PC-3 (cell line): ENCODE measurements around the gene TMEM256. TPM values are rescaled to one million over a fixed set of nuclear protein-coding genes. Genes with fewer than 3 reads are reported as not detected.

ENCODE experiments used
- ATAC-seq: fragments of 200-7000 bp; cut with Tn5 transposase; 2 replicates; pipeline ENCODE4 v1.9.1; 2020; ENCODE audit warnings: mild to moderate bottlenecking, moderate library complexity
- BruUV-seq: library from RNA; stranded (reverse); fragments of 400-500 nt; replicated peaks from 2 replicates; lab custom pipeline; 2021; lab: Mats Ljungman, UMichigan
- CTCF ChIA-PET: fragments of 300-600 bp; sonication (Branson Sonifier 250); formaldehyde crosslinking; loops from one replicate; lab custom pipeline; 2022; ENCODE audit warnings: antibody characterized with exemption; lab: Charles Lee
- POLR2A ChIA-PET: fragments of 300-600 bp; sonication (Branson Sonifier 250); formaldehyde crosslinking; loops from one replicate; lab custom pipeline; 2022; ENCODE audit warnings: antibody characterized with exemption; ENCODE audit not compliant: unreplicated experiment; lab: Charles Lee
- DNase-seq: peaks from one replicate; pipeline ENCODE4 v3.0.0-alpha.2; 2015
- H2AFZ ChIP-seq: fragments of 300-600 bp; sonication (generic); 2 replicates; pipeline ENCODE4 v1.6.0; 2016; ENCODE audit warnings: antibody characterized with exemption, low read length
- H3F3A ChIP-seq: fragments of 300-600 bp; sonication (generic); one replicate; pipeline ENCODE4 v1.6.0; 2017; ENCODE audit warnings: antibody characterized with exemption, low read length, control low read depth, mild to moderate bottlenecking; ENCODE audit not compliant: unreplicated experiment
- H3K27ac ChIP-seq: fragments of 300-600 bp; sonication (generic); 2 replicates; pipeline ENCODE4 v1.5.1; 2016; ENCODE audit warnings: mild to moderate bottlenecking, low read length
- H3K27me3 ChIP-seq: fragments of 300-600 bp; sonication (generic); 2 replicates; pipeline ENCODE4 v1.6.1; 2016; ENCODE audit warnings: low read length, mixed read lengths
- H3K36me3 ChIP-seq: fragments of 300-600 bp; sonication (generic); 2 replicates; pipeline ENCODE4 v1.6.1; 2016; ENCODE audit warnings: low read depth, mixed run types, low read length, mixed read lengths
- H3K4me1 ChIP-seq: fragments of 300-600 bp; sonication (generic); 2 replicates; pipeline ENCODE4 v1.5.1; 2016; ENCODE audit warnings: low read length; ENCODE audit not compliant: insufficient read depth
- H3K4me2 ChIP-seq: fragments of 300-600 bp; sonication (generic); 2 replicates; pipeline ENCODE4 v1.6.0; 2016; ENCODE audit warnings: low read length
- H3K4me3 ChIP-seq: fragments of 300-600 bp; sonication (generic); 2 replicates; pipeline ENCODE4 v1.5.1; 2016; ENCODE audit warnings: mild to moderate bottlenecking, low read length, mixed read lengths
- H3K79me2 ChIP-seq: fragments of 300-600 bp; sonication (generic); 2 replicates; pipeline ENCODE4 v1.6.1; 2017; ENCODE audit warnings: low read length, mixed read lengths
- H3K9ac ChIP-seq: fragments of 300-600 bp; sonication (generic); 2 replicates; pipeline ENCODE4 v1.6.0; 2016; ENCODE audit warnings: mild to moderate bottlenecking, low read length
- H3K9me2 ChIP-seq: fragments of 300-600 bp; sonication (generic); replicated peaks from 2 replicates; pipeline ENCODE4 v1.6.1; 2016; ENCODE audit warnings: mixed run types, low read length, mixed read lengths
- H3K9me3 ChIP-seq: fragments of 300-600 bp; sonication (generic); 2 replicates; pipeline ENCODE4 v1.6.1; 2016; ENCODE audit warnings: low read length, mixed read lengths
- H4K20me1 ChIP-seq: fragments of 300-600 bp; sonication (generic); 2 replicates; pipeline ENCODE4 v1.6.1; 2016; ENCODE audit warnings: low read length, mixed read lengths
- CTCF ChIP-seq: fragments of 300-600 bp; sonication (generic); conservative IDR thresholded peaks from 2 replicates; pipeline ENCODE4 v1.5.1; 2017; ENCODE audit warnings: antibody characterized with exemption, low read depth, mild to moderate bottlenecking, low read length
- EZH2 ChIP-seq: fragments of 300-600 bp; sonication (generic); IDR thresholded peaks from one replicate; pipeline ENCODE4 v1.6.1; 2017; ENCODE audit warnings: antibody characterized with exemption, mild to moderate bottlenecking, low read length; ENCODE audit not compliant: unreplicated experiment
- EZH2phosphoT487 ChIP-seq: fragments of 300-600 bp; sonication (generic); IDR thresholded peaks from 2 replicates; pipeline ENCODE4 v1.6.1; 2018; ENCODE audit warnings: mild to moderate bottlenecking, antibody characterized with exemption, low read length, borderline replicate concordance
- intact Hi-C: fragments of 100-400 bp; cut with micrococcal nuclease; formaldehyde crosslinking; loops from 2 replicates; pipeline ENCODE4 v1.9.0; 2023
- total RNA-seq: library from RNA; depleted of rRNA; stranded (reverse); fragments of >200 nt; gene quantifications from 2 replicates; pipeline ENCODE4 v1.2.3, GENCODE V29; 2014

Gene TMEM256
- total RNA-seq, 1 experiment from 2014 or later, result 82.4 TPM

GRCh38 chr17:7436556-7437368 lies 32.9 kb upstream of the TMEM256 start:
- peak overlapping the region; percentile 40 for H3K27ac ChIP-seq
- no peaks in the 10 kb centered on the region for H3K9me3 ChIP-seq
- peak; percentile 72 for ATAC-seq
- H3K79me2 ChIP-seq, result 0 out of 2 replicates have a peak, but pooled peaks cover 5% of the 10 kb centered on the region
- TF ChIP-seq CTCF, result peak; percentile 70
- no peak for TF ChIP-seq EZH2
- TF ChIP-seq EZH2phosphoT487, result no peak
- H3K36me3 ChIP-seq, result no peaks in the 10 kb centered on the region
- no peaks in the 10 kb centered on the region for H3F3A ChIP-seq
- peak overlapping the region; percentile 70 for H3K9ac ChIP-seq
- BruUV-seq, result no TSS peak
- peak overlapping the region; percentile 85 for H3K4me2 ChIP-seq
- peak overlapping the region; percentile 57 for H2AFZ ChIP-seq
- no peaks in the 10 kb centered on the region for H4K20me1 ChIP-seq
- H3K27me3 ChIP-seq, result no peaks in the 10 kb centered on the region
- H3K4me1 ChIP-seq, result peaks cover 4% of the 10 kb centered on the region; the same call in 1 of the 2 replicates
- CTCF ChIA-PET, result interaction anchor here (0.6 to 1.7 kb wide), 6 partner anchors 33 to 178 kb away, joined by 3 to 9 read pairs (median 4); partner anchors contain the start of gene TMEM256
- peak overlapping the region; percentile 71 for H3K4me3 ChIP-seq
- no peaks in the 10 kb centered on the region for H3K9me2 ChIP-seq
- POLR2A ChIA-PET, result no interaction called here
- intact Hi-C loops, result loop anchor here (5.0 kb wide), 2 partner anchors 84 to 251 kb away; partner anchors contain the start of genes KCTD11, TP53 and WRAP53
- DNase-seq, result peak; percentile 89

- peak overlapping the region; percentile 70 for H3K9ac ChIP-seq
- no peaks in the 10 kb centered on the region for H3K27me3 ChIP-seq
- intact Hi-C loops, result loop anchor here (1.0 to 5.0 kb wide), 4 partner anchors 32 to 251 kb away; partner anchors contain the start of genes KCTD11, POLR2A, TMEM256 and TP53
- peak; percentile 11 for ATAC-seq
- no peaks in the 10 kb centered on the region for H3K9me3 ChIP-seq
- TSS peak; percentile 70 for BruUV-seq
- H4K20me1 ChIP-seq, result no peaks in the 10 kb centered on the region
- H2AFZ ChIP-seq, result peak overlapping the region; percentile 46
- no peaks in the 10 kb centered on the region for H3F3A ChIP-seq
- 0 out of 2 replicates have a peak, but pooled peaks cover 5% of the 10 kb centered on the region for H3K79me2 ChIP-seq
- H3K4me2 ChIP-seq, result peak overlapping the region; percentile 85
- peak overlapping the region; percentile 71 for H3K4me3 ChIP-seq
- H3K27ac ChIP-seq, result peak overlapping the region; percentile 40
- H3K36me3 ChIP-seq, result no peaks in the 10 kb centered on the region
- DNase-seq, result peak; percentile 38
- no peaks in the 10 kb centered on the region for H3K9me2 ChIP-seq
- peaks cover 4% of the 10 kb centered on the region; the same call in 1 of the 2 replicates for H3K4me1 ChIP-seq
- CTCF ChIA-PET, result interaction anchor here (1.0 to 1.7 kb wide), 3 partner anchors 42 to 125 kb away, joined by 3 to 6 read pairs (median 6); no protein-coding TSS in a partner anchor
- POLR2A ChIA-PET, result interaction anchor here (0.6 kb wide), 2 partner anchors 33 to 125 kb away, joined by 3 to 6 read pairs; no protein-coding TSS in a partner anchor
- TF ChIP-seq EZH2 (no peak), CTCF (peak; percentile 32; the same call in 1 of the 2 replicates), EZH2phosphoT487 (no peak)
These were observed 32.0 kb upstream of the TMEM256 start for GRCh38 chr17:7435676-7436555.
